HEK293 (cell line): ENCODE data around the gene INTS14.

Source experiments
- CTCF ChIA-PET: fragments of 350-600 bp; formaldehyde crosslinking; extraction: SDS; loops from one replicate; lab custom pipeline; 2021; ENCODE audit warnings: antibody characterized with exemption; lab: Yijun Ruan, JAX
- POLR2A ChIA-PET: fragments of 300-600 bp; formaldehyde crosslinking; extraction: SDS; loops from one replicate; lab custom pipeline; 2020; ENCODE audit warnings: antibody characterized with exemption, inconsistent platforms; lab: Yijun Ruan, JAX
- H3K27ac ChIP-seq: fragments of 200-500 bp; sonication (Bioruptor generic); 2 replicates; pipeline ENCODE4 v1.5.1; 2014; ENCODE audit warnings: low read depth, low read length, control low read depth, inconsistent platforms; ENCODE audit errors: extremely low read depth
- H3K36me3 ChIP-seq, 2 experiments: fragments of 200-500 bp in 1 of 2; sonication (Bioruptor generic) in 1 of 2; 1 replicate in 1 of 2; 2 replicates in 1 of 2; pipeline ENCODE4 v1.5.1; 2014 to 2017; ENCODE audit warnings: inconsistent platforms in 2 of 2, low read length in 2 of 2; ENCODE audit not compliant: control insufficient read depth in 2 of 2, insufficient read depth in 1 of 2
- H3K4me1 ChIP-seq: fragments of 200-500 bp; sonication (Bioruptor generic); 2 replicates; pipeline ENCODE4 v1.5.1; 2014; ENCODE audit warnings: mild to moderate bottlenecking, low read length, inconsistent platforms; ENCODE audit not compliant: control insufficient read depth, insufficient read depth
- H3K4me3 ChIP-seq: 2 replicates; pipeline ENCODE4 v1.5.1; 2011; ENCODE audit warnings: low read depth, mild to moderate bottlenecking, control low read depth, low read length, moderate library complexity
- H3K9me3 ChIP-seq: fragments of 200-500 bp; sonication (Bioruptor generic); 2 replicates; pipeline ENCODE4 v1.5.1; 2014; ENCODE audit warnings: low read depth, low read length, inconsistent platforms; ENCODE audit not compliant: control insufficient read depth, insufficient read depth
- BCL11A ChIP-seq: fragments of 450-650 bp; formaldehyde crosslinking; IDR thresholded peaks from 2 replicates; pipeline ENCODE4 v1.5.1; 2016; ENCODE audit warnings: low read depth, missing biosample characterization, missing genetic modification characterization
- FEZF1 ChIP-seq: fragments of 450-650 bp; formaldehyde crosslinking; IDR thresholded peaks from 2 replicates; pipeline ENCODE4 v1.5.1; 2016; ENCODE audit warnings: missing biosample characterization, missing genetic modification characterization
- OSR2 ChIP-seq: fragments of 450-650 bp; formaldehyde crosslinking; IDR thresholded peaks from 2 replicates; pipeline ENCODE4 v1.5.1; 2016; ENCODE audit warnings: missing biosample characterization, missing genetic modification characterization
- PRDM1 ChIP-seq: fragments of 450-650 bp; formaldehyde crosslinking; IDR thresholded peaks from 2 replicates; pipeline ENCODE4; 2016; ENCODE audit warnings: missing biosample characterization, missing genetic modification characterization
- SP7 ChIP-seq: fragments of 450-650 bp; formaldehyde crosslinking; IDR thresholded peaks from 2 replicates; pipeline ENCODE4 v1.5.1; 2016; ENCODE audit warnings: missing biosample characterization, missing genetic modification characterization
- ZBTB17 ChIP-seq: fragments of 450-650 bp; formaldehyde crosslinking; IDR thresholded peaks from 2 replicates; pipeline ENCODE4 v1.5.1; 2016; ENCODE audit warnings: missing biosample characterization, missing genetic modification characterization
- ZBTB44 ChIP-seq: fragments of 450-650 bp; IDR thresholded peaks from 2 replicates; pipeline ENCODE4 v1.5.1; 2018; ENCODE audit warnings: missing biosample characterization, mild to moderate bottlenecking, missing genetic modification characterization
- ZFP3 ChIP-seq: fragments of 450-650 bp; formaldehyde crosslinking; IDR thresholded peaks from 2 replicates; pipeline ENCODE4 v1.5.1; 2016; ENCODE audit warnings: low read depth, missing biosample characterization, missing genetic modification characterization
- ZNF10 ChIP-seq: fragments of 450-650 bp; formaldehyde crosslinking; IDR thresholded peaks from 2 replicates; pipeline ENCODE4 v1.5.1; 2017; ENCODE audit warnings: missing biosample characterization, missing genetic modification characterization
- ZNF146 ChIP-seq: fragments of 450-650 bp; formaldehyde crosslinking; IDR thresholded peaks from 2 replicates; pipeline ENCODE4 v1.5.1; 2016; ENCODE audit warnings: missing biosample characterization, missing genetic modification characterization
- ZNF19 ChIP-seq: fragments of 450-650 bp; formaldehyde crosslinking; IDR thresholded peaks from 2 replicates; pipeline ENCODE4; 2016; ENCODE audit warnings: missing biosample characterization, missing genetic modification characterization, low read depth
- ZNF202 ChIP-seq: fragments of 450-650 bp; formaldehyde crosslinking; IDR thresholded peaks from 2 replicates; pipeline ENCODE4 v1.5.1; 2016; ENCODE audit warnings: missing biosample characterization, missing genetic modification characterization, borderline replicate concordance
- ZNF292 ChIP-seq: fragments of 450-650 bp; formaldehyde crosslinking; IDR thresholded peaks from 2 replicates; pipeline ENCODE4 v1.5.1; 2016; ENCODE audit warnings: low read depth, missing biosample characterization, missing genetic modification characterization, borderline replicate concordance
- ZNF391 ChIP-seq: fragments of 450-650 bp; formaldehyde crosslinking; IDR thresholded peaks from 2 replicates; pipeline ENCODE4 v1.5.1; 2016; ENCODE audit warnings: low read depth, missing biosample characterization, missing genetic modification characterization, borderline replicate concordance
- ZNF521 ChIP-seq: fragments of 450-650 bp; formaldehyde crosslinking; IDR thresholded peaks from 2 replicates; pipeline ENCODE4 v1.5.1; 2017; ENCODE audit warnings: missing biosample characterization, mild to moderate bottlenecking, missing genetic modification characterization
- ZNF571 ChIP-seq: fragments of 450-650 bp; formaldehyde crosslinking; IDR thresholded peaks from 2 replicates; pipeline ENCODE4 v1.5.0; 2017; ENCODE audit warnings: missing biosample characterization, missing genetic modification characterization
- ZNF585B ChIP-seq: fragments of 450-650 bp; formaldehyde crosslinking; IDR thresholded peaks from 2 replicates; pipeline ENCODE4 v1.5.1; 2016; ENCODE audit warnings: missing biosample characterization, missing genetic modification characterization
- ZNF654 ChIP-seq: fragments of 450-650 bp; formaldehyde crosslinking; IDR thresholded peaks from 2 replicates; pipeline ENCODE4 v1.5.1; 2016; ENCODE audit warnings: low read depth, missing biosample characterization, missing genetic modification characterization
- ZNF664 ChIP-seq: fragments of 450-650 bp; formaldehyde crosslinking; IDR thresholded peaks from 2 replicates; pipeline ENCODE4 v1.5.1; 2016; ENCODE audit warnings: missing biosample characterization, missing genetic modification characterization
- ZNF785 ChIP-seq: fragments of 450-650 bp; formaldehyde crosslinking; IDR thresholded peaks from 2 replicates; pipeline ENCODE4 v1.5.1; 2016; ENCODE audit warnings: missing biosample characterization, missing genetic modification characterization
- ZNF843 ChIP-seq: fragments of 450-650 bp; formaldehyde crosslinking; IDR thresholded peaks from 2 replicates; pipeline ENCODE4 v1.5.1; 2016; ENCODE audit warnings: missing biosample characterization, missing genetic modification characterization
- ZSCAN5A ChIP-seq: fragments of 450-650 bp; formaldehyde crosslinking; IDR thresholded peaks from 2 replicates; pipeline ENCODE4 v1.5.1; 2016; ENCODE audit warnings: missing biosample characterization, missing genetic modification characterization
- TF ChIP-seq, protein P1 (sequence below): fragments of 450-650 bp; formaldehyde crosslinking; IDR thresholded peaks from 2 replicates; pipeline ENCODE4 v1.5.1; 2017; ENCODE audit warnings: missing biosample characterization, missing genetic modification characterization
- TF ChIP-seq, protein P2 (sequence below): fragments of 450-650 bp; formaldehyde crosslinking; IDR thresholded peaks from 2 replicates; pipeline ENCODE4 v1.5.1; 2017; ENCODE audit warnings: missing biosample characterization, missing genetic modification characterization
- TF ChIP-seq, protein P3 (sequence below): fragments of 450-650 bp; formaldehyde crosslinking; IDR thresholded peaks from 2 replicates; pipeline ENCODE4 v1.5.1; 2016; ENCODE audit warnings: missing biosample characterization, missing genetic modification characterization, low read depth

INTS14 gene

GRCh38 chr15:65576664-65577063 lies 34.3 kb downstream of the INTS14 start (continued):
- TF ChIP-seq, protein P1, sequence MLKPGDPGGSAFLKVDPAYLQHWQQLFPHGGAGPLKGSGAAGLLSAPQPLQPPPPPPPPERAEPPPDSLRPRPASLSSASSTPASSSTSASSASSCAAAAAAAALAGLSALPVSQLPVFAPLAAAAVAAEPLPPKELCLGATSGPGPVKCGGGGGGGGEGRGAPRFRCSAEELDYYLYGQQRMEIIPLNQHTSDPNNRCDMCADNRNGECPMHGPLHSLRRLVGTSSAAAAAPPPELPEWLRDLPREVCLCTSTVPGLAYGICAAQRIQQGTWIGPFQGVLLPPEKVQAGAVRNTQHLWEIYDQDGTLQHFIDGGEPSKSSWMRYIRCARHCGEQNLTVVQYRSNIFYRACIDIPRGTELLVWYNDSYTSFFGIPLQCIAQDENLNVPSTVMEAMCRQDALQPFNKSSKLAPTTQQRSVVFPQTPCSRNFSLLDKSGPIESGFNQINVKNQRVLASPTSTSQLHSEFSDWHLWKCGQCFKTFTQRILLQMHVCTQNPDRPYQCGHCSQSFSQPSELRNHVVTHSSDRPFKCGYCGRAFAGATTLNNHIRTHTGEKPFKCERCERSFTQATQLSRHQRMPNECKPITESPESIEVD (tag by site-specific recombination): peak; percentile 71
- TF ChIP-seq ZNF10 (tag by site-specific recombination) (peak; percentile 22; the same call in 1 of the 2 replicates), SP7 (tag by site-specific recombination) (peak; percentile 46; the same call in 1 of the 2 replicates), ZNF521 (no peak), ZNF664 (no peak), ZNF843 (tag by site-specific recombination) (no peak), BCL11A (tag by site-specific recombination) (no peak), ZFP3 (no peak), ZNF202 (tag by site-specific recombination) (no peak), FEZF1 (tag by site-specific recombination) (no peak), ZSCAN5A (tag by site-specific recombination) (no peak), ZBTB17 (tag by site-specific recombination) (peak; percentile 38), ZNF654 (tag by site-specific recombination) (no peak), ZNF391 (tag by site-specific recombination) (no peak)

GRCh38 chr15:65571971-65572370 lies 39.0 kb downstream of the INTS14 start:
- POLR2A ChIA-PET: interaction anchor here (0.5 kb wide), 1 partner anchor 167 kb away, joined by 3 read pairs; no protein-coding TSS in a partner anchor
- Histone ChIP-seq H3K36me3 (peaks cover 86 to 94% of the 10 kb centered on the region in 2 experiments), H3K27ac (no peak overlapping the region), H3K4me3 (no peak overlapping the region), H3K4me1 (no peaks in the 10 kb centered on the region), H3K9me3 (no peaks in the 10 kb centered on the region)
- CTCF ChIA-PET: interaction anchor here (0.8 kb wide), 1 partner anchor 9 kb away, joined by 6 read pairs; no protein-coding TSS in a partner anchor
- TF ChIP-seq ZNF292 (tag by site-specific recombination): no peak
- 0 out of 2 replicates have a peak, but pooled peaks have one; percentile 12 for TF ChIP-seq PRDM1 (tag by site-specific recombination)

DNA sequence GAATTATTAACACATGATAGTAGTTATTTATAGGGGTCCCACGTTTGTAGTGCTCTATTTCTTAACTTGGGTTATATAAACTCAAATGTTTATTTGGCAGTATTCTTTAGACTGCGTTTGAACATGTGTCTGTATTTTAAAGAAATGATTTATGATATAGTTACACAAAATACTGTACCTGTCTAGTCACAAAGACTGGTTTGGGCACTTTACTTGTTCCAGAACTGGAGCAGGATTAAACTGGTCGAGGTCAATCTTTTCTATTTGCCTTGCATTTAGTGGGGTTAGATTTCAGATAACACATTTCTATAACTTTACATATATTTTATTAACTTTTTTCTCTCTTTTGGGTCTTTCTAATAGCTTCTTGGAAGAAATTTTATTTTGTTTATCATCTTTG lies 41.2 kb downstream of the INTS14 start:
- H3K4me3 ChIP-seq: no peak overlapping the region
- H3K4me1 ChIP-seq: no peaks in the 10 kb centered on the region
- H3K27ac ChIP-seq: no peak overlapping the region
- CTCF ChIA-PET: interaction anchor here (1.0 to 1.2 kb wide), 2 partner anchors 11 to 169 kb away, joined by 4 read pairs; no protein-coding TSS in a partner anchor
- H3K36me3 ChIP-seq: peaks cover 89 to 94% of the 10 kb centered on the region in 2 experiments
- POLR2A ChIA-PET: no interaction called here
- no peaks in the 10 kb centered on the region for H3K9me3 ChIP-seq
- TF ChIP-seq ZNF146 (no peak), ZNF292 (tag by site-specific recombination) (no peak), ZBTB44 (tag by site-specific recombination) (no peak), OSR2 (tag by site-specific recombination) (no peak), ZNF585B (no peak), ZNF571 (no peak), ZNF785 (tag by site-specific recombination) (no peak), ZNF19 (tag by site-specific recombination) (no peak)
- TF ChIP-seq, protein P2, sequence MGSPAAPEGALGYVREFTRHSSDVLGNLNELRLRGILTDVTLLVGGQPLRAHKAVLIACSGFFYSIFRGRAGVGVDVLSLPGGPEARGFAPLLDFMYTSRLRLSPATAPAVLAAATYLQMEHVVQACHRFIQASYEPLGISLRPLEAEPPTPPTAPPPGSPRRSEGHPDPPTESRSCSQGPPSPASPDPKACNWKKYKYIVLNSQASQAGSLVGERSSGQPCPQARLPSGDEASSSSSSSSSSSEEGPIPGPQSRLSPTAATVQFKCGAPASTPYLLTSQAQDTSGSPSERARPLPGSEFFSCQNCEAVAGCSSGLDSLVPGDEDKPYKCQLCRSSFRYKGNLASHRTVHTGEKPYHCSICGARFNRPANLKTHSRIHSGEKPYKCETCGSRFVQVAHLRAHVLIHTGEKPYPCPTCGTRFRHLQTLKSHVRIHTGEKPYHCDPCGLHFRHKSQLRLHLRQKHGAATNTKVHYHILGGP (tag by site-specific recombination): no peak
- TF ChIP-seq, protein P3, sequence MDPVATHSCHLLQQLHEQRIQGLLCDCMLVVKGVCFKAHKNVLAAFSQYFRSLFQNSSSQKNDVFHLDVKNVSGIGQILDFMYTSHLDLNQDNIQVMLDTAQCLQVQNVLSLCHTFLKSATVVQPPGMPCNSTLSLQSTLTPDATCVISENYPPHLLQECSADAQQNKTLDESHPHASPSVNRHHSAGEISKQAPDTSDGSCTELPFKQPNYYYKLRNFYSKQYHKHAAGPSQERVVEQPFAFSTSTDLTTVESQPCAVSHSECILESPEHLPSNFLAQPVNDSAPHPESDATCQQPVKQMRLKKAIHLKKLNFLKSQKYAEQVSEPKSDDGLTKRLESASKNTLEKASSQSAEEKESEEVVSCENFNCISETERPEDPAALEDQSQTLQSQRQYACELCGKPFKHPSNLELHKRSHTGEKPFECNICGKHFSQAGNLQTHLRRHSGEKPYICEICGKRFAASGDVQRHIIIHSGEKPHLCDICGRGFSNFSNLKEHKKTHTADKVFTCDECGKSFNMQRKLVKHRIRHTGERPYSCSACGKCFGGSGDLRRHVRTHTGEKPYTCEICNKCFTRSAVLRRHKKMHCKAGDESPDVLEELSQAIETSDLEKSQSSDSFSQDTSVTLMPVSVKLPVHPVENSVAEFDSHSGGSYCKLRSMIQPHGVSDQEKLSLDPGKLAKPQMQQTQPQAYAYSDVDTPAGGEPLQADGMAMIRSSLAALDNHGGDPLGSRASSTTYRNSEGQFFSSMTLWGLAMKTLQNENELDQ (tag by site-specific recombination): no peak
